Ishikawa (cell line): ENCODE measurements around the gene DERL3.

Experiments used
- CEBPB ChIP-seq: IDR thresholded peaks from 2 replicates; pipeline ENCODE4 v1.6.1; 2012
- CREB1 ChIP-seq: IDR thresholded peaks from 2 replicates; pipeline ENCODE4 v1.6.1; 2012; ENCODE audit warnings: low read depth
- EGR1 ChIP-seq: IDR thresholded peaks from 2 replicates; pipeline ENCODE4 v1.6.1; 2012
- EP300 ChIP-seq: IDR thresholded peaks from 2 replicates; pipeline ENCODE4 v1.6.1; 2012; ENCODE audit warnings: borderline replicate concordance
- FOXM1 ChIP-seq: IDR thresholded peaks from 2 replicates; pipeline ENCODE4 v1.6.1; 2012; ENCODE audit warnings: low read depth, borderline replicate concordance
- RAD21 ChIP-seq: IDR thresholded peaks from 2 replicates; pipeline ENCODE4 v1.6.1; 2012; ENCODE audit warnings: low read depth
- TEAD4 ChIP-seq: IDR thresholded peaks from 2 replicates; pipeline ENCODE4 v1.6.1; 2012
- ZBTB7A ChIP-seq: IDR thresholded peaks from 2 replicates; pipeline ENCODE4 v1.6.1; 2012; ENCODE audit warnings: low read depth
- TF ChIP-seq, protein P1 (sequence below): IDR thresholded peaks from 2 replicates; pipeline ENCODE4 v1.6.1; 2012
- TF ChIP-seq, protein P2 (sequence below): IDR thresholded peaks from 2 replicates; pipeline ENCODE4 v1.6.1; 2012; ENCODE audit warnings: low read depth, mild to moderate bottlenecking
- TF ChIP-seq, protein P3 (sequence below): IDR thresholded peaks from 2 replicates; pipeline ENCODE4 v1.6.1; 2012

DNA sequence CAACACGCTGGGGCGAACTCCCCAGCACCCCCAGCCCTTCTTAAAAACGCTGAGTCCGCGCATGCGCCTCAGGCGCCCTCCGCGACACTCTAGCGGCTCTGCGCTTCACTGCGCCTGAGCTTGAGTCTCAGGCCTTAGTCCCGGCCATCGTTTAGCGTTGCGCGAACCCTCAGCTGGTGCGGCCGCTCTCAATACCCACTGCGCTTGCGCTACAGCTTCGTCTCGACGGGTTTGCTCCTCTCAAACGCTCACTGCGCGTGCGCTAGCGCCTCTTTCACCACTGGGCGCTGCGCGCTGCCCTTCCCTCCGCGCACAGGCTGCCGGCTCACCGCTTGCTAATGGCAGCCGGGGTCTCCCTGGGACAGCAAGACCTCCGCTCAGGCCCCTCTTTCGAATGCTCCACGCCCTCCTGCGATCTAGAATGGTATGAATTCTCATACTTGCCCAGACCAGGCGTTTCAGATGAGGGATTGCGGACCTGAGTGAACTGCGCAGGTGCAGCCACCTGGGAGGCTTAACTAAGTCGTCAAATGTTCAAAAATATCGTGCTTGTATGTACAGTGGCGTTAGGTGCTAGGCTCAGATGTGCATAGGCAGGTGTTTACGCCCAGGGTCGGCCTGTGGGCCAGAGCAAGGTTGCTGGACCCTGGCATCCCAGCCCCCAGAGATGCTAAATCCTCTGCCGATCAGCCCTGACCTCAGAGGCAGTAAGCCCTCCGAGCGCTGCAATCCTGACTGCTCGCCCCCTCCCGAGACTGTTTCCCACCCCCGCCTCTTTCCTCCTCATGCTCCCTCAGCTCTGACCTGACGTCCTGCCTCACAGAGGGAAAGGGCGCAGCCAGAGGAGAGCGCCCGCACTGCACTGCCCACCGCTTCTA, 19.0 kb upstream of the DERL3 start, which contains the start of gene SLC2A11:
- TF ChIP-seq, protein P1, sequence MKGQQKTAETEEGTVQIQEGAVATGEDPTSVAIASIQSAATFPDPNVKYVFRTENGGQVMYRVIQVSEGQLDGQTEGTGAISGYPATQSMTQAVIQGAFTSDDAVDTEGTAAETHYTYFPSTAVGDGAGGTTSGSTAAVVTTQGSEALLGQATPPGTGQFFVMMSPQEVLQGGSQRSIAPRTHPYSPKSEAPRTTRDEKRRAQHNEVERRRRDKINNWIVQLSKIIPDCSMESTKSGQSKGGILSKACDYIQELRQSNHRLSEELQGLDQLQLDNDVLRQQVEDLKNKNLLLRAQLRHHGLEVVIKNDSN = no peak
- TF ChIP-seq, protein P2, sequence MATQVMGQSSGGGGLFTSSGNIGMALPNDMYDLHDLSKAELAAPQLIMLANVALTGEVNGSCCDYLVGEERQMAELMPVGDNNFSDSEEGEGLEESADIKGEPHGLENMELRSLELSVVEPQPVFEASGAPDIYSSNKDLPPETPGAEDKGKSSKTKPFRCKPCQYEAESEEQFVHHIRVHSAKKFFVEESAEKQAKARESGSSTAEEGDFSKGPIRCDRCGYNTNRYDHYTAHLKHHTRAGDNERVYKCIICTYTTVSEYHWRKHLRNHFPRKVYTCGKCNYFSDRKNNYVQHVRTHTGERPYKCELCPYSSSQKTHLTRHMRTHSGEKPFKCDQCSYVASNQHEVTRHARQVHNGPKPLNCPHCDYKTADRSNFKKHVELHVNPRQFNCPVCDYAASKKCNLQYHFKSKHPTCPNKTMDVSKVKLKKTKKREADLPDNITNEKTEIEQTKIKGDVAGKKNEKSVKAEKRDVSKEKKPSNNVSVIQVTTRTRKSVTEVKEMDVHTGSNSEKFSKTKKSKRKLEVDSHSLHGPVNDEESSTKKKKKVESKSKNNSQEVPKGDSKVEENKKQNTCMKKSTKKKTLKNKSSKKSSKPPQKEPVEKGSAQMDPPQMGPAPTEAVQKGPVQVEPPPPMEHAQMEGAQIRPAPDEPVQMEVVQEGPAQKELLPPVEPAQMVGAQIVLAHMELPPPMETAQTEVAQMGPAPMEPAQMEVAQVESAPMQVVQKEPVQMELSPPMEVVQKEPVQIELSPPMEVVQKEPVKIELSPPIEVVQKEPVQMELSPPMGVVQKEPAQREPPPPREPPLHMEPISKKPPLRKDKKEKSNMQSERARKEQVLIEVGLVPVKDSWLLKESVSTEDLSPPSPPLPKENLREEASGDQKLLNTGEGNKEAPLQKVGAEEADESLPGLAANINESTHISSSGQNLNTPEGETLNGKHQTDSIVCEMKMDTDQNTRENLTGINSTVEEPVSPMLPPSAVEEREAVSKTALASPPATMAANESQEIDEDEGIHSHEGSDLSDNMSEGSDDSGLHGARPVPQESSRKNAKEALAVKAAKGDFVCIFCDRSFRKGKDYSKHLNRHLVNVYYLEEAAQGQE = no peak
- TF ChIP-seq RAD21 = no peak
- peak; percentile 23; the same call in 1 of the 2 replicates for TF ChIP-seq CEBPB
- TF ChIP-seq EP300 = no peak
- TF ChIP-seq, protein P3, sequence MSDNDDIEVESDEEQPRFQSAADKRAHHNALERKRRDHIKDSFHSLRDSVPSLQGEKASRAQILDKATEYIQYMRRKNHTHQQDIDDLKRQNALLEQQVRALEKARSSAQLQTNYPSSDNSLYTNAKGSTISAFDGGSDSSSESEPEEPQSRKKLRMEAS = peak; percentile 84
- no peak for TF ChIP-seq EGR1
- no peak for TF ChIP-seq TEAD4
- no peak for TF ChIP-seq FOXM1
- no peak for TF ChIP-seq CREB1
- no peak for TF ChIP-seq ZBTB7A
